HG03439 (cell line): ENCODE measurements around the gene ENOX1.

Experiments used
- ATAC-seq: cut with Tn5 transposase; IDR thresholded peaks from one replicate; pipeline ENCODE4 v1.9.1; 2021; ENCODE audit warnings: mild to moderate bottlenecking, moderate library complexity; ENCODE audit not compliant: unreplicated experiment

The ENOX1 gene

GRCh38 chr13:43676320-43676719 lies 110.5 kb downstream of the ENOX1 start:
- peak; percentile 95 for ATAC-seq

DNA sequence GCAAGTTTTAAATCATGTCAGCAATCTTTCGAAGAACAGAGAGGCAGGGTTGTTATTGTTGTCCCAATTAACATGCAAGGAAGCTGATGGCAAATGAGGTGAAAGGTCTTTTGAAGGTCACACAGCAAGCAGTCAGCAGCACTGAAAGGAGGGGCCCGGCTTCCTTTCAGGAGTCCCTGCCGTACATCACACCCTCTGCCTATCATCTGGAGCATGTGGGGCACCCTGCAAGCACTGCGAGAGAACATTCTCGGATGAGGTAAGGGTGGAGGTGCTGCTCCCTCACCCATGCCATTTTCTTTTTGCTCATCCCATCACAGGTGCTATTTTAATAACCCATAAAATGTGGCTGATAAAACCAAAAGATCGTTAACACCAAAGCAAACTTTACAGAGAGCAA lies 111.2 kb downstream of the ENOX1 start:
- ATAC-seq: no peak

DNA sequence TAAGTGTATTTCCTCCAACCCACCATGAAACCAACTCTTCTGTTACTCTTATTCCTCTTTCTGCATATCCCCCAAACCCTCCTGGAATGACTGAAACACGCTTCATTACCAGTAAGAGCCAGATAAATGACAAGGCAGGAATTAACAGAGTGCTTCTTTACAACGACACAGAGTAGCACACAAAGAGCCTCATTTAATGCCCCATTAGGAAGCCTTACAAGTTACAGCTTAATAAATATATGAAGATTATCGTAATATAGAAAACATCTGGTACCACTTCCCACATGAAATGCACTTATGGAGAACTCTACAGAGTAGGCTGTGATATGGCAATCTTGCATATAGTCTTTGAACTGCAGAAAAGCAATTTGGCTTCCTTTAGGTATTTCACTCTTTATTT lies 116.8 kb downstream of the ENOX1 start:
- no peak for ATAC-seq

DNA sequence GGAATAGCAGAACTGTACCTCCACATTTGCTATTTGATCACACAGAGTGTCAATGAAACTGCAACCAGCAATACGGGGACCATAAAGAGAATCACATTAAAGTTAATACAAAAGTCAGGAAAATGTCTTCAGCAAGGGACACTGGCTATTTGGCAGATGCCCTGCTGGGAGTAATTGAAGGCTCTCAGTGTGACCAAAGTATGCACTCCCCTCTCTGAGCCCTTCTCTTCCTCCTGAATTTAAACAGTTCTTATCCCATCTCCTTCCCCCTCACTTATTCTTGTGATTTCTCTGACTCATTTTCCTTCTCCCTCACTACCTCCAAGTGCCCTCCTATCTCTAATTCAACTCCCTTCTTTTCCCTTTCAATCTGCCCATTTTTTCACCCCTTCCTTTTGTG lies 117.7 kb downstream of the ENOX1 start:
- ATAC-seq: no peak

- ATAC-seq: no peak
These were observed 120.4 kb downstream of the ENOX1 start for GRCh38 chr13:43666403-43666802.

DNA sequence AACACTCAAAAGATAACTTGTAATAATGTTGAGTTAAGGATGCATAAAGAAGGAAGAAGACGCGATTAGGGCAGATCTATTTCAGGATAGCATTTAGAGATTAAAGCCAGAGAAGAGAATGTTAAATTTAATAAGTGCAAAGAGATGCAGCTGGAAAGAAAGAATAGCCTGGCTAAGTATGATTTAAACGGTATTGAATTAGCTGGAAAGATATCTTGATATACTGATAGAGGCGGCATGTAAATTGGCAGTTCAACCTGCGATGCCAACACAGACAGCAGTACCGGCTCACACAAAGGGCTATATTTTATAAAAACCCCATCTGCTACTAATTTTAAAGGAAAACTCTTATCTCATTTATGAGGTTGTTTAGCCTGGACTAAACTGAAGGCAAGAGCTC lies 121.4 kb downstream of the ENOX1 start:
- no peak for ATAC-seq

DNA sequence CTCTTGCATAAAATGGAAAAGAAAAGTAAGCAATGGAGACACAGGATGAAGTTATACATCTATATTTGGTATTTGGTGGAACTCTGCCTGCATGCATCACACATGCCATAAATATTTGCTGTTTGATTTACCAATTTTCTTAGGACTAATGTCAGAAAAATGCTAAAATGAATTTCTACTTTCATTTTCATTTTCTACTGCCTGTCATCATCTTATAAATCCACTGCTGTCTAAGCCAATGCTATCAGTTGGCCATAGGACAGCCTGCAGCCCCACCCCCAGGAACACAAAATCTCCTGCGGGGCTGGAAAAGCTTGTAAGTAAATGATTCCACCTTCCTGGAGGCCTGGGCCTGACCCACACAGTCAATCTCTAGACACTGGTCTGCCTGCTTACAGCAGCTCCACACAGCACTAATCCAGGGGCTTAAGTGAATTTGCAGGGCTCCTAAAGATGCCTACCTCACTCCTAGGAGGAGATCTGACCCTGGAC lies 122.0 kb downstream of the ENOX1 start:
- no peak for ATAC-seq

- no peak for ATAC-seq
These were observed 123.2 kb downstream of the ENOX1 start for GRCh38 chr13:43663474-43664090.

DNA sequence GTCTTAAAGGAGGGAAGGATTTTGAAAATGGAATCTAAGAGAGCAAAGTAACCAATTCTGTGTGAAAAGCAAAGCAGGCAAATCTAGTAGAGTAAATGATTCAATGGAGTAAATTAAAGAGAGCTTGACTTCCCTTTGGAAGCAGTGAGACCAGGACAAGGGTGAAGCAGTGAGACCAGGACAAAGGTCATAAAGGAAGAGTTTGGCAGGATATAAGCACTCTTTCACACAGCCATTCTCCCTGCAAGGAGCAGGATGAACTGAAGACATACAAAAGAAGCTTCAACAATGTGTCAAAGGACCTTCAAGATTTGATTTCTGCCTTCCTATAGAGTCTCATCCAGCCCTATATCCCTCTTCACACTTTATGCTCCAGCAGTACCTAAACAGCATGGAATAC lies 123.8 kb downstream of the ENOX1 start:
- ATAC-seq: no peak

DNA sequence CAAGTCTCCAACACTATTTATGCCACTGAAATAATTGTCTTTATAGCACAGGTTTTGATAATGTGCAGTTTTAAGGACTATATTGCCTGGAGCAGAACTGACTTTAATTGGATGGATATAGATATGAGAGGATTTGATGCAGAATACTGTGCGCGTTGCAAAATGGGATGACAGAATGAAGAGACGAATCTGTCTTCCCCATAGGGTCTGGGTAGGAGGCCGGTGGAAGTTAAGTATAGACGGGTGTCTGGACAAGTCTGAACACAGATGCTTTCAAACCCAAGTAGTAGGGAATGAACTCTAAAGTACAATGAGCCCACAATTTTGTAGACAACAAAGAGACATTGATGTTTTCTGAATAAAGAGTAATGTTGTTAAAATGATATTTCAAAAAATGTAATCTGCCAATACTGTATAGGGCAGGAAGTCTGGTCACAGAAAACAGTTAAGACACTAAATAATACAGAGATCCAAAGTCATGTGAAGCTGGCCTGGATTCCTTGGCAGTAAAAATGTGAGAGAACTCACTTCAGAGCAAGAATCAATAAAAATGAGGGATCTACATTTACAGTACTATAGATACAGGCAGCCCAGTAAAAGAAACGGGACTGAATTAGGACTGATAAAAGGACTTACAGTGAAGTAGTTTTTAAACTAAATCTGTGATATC lies 125.5 kb downstream of the ENOX1 start:
- no peak for ATAC-seq

GRCh38 chr13:43657485-43657884 lies 129.3 kb downstream of the ENOX1 start:
- no peak for ATAC-seq

DNA sequence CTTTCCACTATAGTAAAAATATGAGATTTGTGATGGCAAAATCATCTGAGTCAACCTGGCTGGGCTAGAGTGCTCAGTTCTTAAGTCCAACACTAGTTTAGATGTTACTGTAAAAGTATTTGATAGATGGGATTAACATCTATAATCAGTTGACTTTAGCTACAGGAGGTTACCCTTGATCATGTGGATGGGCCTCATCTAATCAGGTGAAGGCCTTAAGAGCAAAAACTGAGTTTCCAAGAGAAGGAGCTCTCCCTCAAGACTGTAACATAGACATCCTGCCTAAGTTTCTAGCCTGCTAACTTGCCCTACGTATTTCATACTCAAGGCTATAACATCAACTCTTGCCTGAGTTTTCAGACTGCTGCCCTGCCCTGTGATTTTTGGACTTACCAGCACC lies 132.8 kb downstream of the ENOX1 start:
- ATAC-seq: no peak

DNA sequence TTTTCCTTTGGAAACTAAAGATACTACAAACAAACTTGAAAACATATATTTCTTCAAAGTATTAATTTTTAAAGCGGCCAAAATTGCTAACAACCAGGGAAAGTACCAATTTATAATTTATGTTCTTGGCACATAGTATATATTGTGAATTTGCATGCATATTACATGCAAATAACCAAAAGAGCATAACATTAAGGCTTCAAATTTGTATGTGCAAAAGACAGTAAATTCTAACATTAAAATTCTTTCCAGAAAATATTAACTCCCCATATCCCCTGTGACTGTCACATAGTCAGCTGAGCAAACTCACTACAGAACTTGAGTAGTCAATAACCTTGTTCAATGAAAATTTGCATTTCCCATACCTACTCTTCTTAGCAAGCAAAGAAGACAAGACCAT lies 133.4 kb downstream of the ENOX1 start:
- ATAC-seq: no peak

DNA sequence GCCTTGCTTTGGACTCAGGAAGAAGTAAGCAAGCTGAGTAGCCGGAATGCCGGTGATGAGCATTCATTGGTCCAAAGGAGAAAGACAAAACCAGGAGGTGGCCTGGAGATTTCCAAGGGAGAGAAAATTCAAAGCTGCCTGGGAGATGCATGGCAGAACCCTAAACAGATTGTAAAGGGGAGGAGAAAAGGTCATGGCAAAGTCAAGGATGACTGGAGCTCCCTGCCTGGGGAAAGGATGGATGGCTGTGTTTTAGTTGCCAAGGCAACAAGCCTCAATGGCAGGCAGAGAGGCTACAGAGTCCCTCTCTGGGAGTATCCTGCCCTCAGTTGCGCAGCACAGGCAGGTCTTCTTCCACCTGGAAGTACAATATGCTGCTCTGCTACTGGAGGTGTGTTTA lies 134.0 kb downstream of the ENOX1 start:
- no peak for ATAC-seq

DNA sequence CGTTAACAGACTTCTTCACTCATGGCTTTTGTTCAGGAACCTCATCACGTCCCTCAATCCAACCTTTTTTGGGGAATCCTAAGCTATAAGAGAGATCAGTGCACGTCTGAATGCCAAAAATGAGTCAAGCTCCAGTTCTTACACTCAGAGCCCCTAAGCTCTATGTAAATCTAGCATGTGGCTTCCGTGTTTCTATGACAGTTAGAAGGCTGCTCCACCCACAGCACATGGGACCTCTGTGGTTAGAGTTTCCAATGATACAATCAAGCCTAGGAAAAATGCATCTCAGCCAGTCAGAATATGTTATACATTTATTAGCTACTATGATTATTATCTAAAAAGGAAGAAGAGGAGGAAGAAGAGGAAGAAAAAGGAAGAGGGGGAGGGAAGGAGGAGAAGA lies 135.9 kb downstream of the ENOX1 start:
- no peak for ATAC-seq

DNA sequence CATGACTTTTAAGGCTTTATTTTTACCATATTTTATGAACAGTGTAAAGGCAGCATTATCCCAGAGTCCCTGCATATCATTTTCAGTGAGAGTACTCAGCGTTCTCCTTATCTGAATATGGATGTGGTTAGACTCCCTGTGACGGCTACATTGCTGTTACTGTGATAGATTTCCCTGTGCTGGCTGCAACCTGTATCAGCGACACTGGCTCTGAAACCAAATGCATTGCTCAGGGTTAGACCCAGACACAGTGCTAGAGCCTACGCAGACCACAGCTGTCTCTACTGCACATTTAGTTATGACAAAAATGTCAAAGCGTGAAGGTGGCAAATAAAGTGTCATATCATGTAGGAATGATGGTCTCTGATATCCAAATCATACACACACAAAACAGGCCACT lies 138.0 kb downstream of the ENOX1 start:
- no peak for ATAC-seq

DNA sequence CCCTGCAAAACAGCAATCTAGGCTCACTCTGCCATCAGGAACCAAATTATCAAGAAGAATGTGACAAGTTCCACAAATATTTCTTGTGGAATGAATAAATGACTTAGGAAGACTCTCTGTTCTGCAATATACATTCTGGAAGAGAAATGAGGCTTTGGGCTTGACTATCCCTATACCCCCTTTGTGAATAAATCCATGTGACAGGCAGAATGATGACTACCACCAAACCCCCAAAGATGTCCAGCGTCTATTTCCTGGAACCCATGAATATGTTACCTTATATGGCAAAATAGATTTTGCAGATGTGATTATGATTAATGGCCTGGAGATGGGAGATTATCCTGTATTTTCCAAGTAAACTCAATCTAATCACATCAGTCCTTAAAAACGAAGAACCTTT lies 139.3 kb downstream of the ENOX1 start:
- no peak for ATAC-seq

- ATAC-seq: no peak
These were observed 146.3 kb downstream of the ENOX1 start for GRCh38 chr13:43640476-43640875.

DNA sequence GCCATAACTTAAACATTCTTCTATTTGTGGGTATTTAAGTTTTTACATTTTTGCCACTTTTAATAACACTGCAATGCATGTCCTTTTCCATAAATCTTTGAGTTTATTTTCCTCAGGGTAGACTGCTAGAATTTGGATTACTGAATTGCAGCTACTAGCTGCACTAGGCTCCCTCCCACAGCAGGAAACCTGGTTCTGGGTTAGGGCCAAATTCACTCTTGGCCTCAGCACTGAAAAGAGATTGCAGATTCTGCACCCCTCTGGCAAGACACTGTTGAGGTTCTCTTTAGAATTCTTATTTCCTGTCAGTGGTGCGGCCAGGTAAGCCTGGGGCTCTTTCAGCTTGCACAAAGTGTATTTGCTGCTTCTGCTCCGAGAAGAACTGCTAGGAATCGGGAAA lies 155.7 kb downstream of the ENOX1 start:
- ATAC-seq: no peak

GRCh38 chr13:43629691-43630480 lies 156.9 kb downstream of the ENOX1 start:
- no peak for ATAC-seq

GRCh38 chr13:43626994-43627393 lies 159.8 kb downstream of the ENOX1 start:
- ATAC-seq: no peak

- ATAC-seq: no peak
These were observed 172.7 kb downstream of the ENOX1 start for GRCh38 chr13:43614063-43614462.
